ENCODE data around the gene LYST. TPM values are rescaled to one million over a fixed set of nuclear protein-coding genes. Genes with fewer than 3 reads are reported as not detected.
A peak's percentile ranks its signal among the peaks of the same experiment; 100 is the strongest.

The LYST gene
- total RNA-seq, 1 donor from 2014 or later: 90.2 TPM

DNA sequence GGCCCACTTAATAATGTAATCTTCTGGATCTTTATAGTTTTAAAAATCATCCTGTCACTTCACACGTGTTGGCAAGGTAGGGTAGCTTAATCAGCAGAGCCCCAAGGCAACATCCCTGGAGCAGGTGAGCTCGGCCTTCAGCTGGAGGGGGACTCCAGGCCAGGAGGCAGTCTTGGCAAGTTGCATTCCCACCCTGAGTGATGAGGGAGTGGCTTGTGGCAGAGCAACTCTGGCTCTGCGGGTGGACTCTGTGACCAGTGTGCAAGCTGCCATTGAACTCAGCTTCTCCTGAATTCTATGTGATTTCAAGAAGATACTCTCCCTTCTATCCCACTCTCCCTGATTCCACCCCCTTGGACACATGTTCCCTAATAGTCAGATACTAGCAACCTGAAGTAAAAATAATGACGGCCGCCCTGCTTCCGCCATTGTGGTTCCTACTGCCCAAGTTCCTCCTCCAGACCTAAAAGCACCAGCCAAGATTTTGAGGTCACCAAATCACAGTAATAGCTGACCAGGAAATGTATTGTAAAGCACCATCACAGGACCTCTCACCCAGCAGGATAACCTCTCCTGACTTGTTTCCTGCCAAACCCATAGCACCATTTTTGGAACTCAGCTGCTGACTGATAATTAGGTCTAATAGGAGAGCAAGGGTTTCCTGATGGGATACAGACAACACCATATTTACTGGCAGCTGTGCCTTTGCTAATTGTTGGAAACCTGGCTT, 11.5 kb upstream of the LYST start:
- ChIA-PET CTCF (interaction anchor here (0.7 kb wide), 1 partner anchor 333 kb away, joined by 3 read pairs; no protein-coding TSS in a partner anchor), POLR2A (interaction anchor here (4.0 kb wide), 1 partner anchor 11 kb away, joined by 24 read pairs; the partner anchor contains the start of gene LYST)
- Mint-ChIP-seq H3K4me1 (peaks cover 60% of the 10 kb centered on the region), H3K27me3 (no peaks in the 10 kb centered on the region), H3K4me3 (no peak overlapping the region), H3K36me3 (ENCODE audit: low read depth) (no peaks in the 10 kb centered on the region), H3K9me3 (no peaks in the 10 kb centered on the region), H3K27ac (no peak overlapping the region)
- ATAC-seq (ENCODE audit: low read depth) (no peak), DNase-seq (no peak)
- TF ChIP-seq, protein P1, sequence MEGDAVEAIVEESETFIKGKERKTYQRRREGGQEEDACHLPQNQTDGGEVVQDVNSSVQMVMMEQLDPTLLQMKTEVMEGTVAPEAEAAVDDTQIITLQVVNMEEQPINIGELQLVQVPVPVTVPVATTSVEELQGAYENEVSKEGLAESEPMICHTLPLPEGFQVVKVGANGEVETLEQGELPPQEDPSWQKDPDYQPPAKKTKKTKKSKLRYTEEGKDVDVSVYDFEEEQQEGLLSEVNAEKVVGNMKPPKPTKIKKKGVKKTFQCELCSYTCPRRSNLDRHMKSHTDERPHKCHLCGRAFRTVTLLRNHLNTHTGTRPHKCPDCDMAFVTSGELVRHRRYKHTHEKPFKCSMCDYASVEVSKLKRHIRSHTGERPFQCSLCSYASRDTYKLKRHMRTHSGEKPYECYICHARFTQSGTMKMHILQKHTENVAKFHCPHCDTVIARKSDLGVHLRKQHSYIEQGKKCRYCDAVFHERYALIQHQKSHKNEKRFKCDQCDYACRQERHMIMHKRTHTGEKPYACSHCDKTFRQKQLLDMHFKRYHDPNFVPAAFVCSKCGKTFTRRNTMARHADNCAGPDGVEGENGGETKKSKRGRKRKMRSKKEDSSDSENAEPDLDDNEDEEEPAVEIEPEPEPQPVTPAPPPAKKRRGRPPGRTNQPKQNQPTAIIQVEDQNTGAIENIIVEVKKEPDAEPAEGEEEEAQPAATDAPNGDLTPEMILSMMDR (IDR thresholded peaks at IDR 0.05): no peak
- intact Hi-C loops (cut with micrococcal nuclease): no loop called here

DNA sequence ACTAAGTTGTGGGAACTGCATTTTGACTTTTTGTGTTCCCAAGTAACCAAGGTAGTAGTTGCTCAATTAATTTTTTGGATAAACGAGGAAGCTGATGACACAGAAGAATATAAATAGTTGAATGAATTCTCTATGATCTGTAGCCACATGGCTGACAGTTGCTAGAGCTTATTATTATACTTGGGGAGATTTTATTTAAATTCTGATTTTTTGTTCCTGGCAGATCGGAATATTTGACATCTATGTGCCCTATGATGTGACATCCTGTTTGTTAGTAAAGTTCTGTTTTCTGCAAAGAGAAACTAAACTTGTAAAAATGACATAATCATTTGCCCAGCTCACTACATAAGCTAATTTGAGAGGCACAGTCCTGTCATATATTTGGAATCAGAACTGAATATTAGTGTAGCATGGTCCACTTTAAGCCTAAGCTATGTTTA, 9.7 kb upstream of the LYST start:
- Mint-ChIP-seq H3K4me3 (no peak overlapping the region), H3K27ac (peak overlapping the region; percentile 2), H3K9me3 (no peaks in the 10 kb centered on the region), H3K4me1 (peaks cover 54% of the 10 kb centered on the region), H3K27me3 (no peaks in the 10 kb centered on the region), H3K36me3 (ENCODE audit: low read depth) (no peaks in the 10 kb centered on the region)
- TF ChIP-seq, protein P1 (IDR thresholded peaks at IDR 0.05): no peak
- ChIA-PET POLR2A (interaction anchor here (1.1 to 1.2 kb wide), 2 partner anchors 8 to 9 kb away, joined by 3 to 6 read pairs; partner anchors contain the start of gene LYST), CTCF (no interaction called here)
- no peak for DNase-seq
- intact Hi-C loops (cut with micrococcal nuclease): no loop called here
- ATAC-seq (ENCODE audit: low read depth): no peak

DNA sequence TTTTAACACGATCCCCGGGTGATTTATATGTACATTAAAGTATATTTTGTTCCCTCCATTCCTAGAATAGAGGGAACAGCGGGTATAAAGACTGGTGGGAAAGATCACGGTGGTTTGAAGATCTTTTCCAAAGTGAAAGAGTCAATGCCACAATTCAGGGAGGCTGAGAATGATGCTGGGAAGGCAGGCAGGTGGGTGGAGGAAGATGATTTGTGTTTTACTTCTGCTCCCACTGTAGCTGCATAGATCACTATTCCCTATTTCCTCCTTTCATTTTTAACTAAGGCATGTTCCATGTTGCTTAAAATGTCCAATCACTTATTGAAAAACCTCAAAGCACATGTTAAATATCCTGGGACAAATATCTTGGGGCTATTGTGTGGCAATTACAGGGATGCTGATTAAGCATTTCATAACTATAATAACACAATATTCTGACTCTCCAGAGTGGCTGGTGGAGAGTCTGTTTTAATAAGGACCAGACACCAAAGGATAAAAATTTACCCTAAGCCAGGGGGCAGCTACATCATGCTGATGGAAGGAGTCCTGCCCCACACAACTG, 8.4 kb upstream of the LYST start:
- no peak overlapping the region for H3K4me3 Mint-ChIP-seq
- no peak overlapping the region for H3K27ac Mint-ChIP-seq
- TF ChIP-seq, protein P1 (IDR thresholded peaks at IDR 0.05): no peak

DNA sequence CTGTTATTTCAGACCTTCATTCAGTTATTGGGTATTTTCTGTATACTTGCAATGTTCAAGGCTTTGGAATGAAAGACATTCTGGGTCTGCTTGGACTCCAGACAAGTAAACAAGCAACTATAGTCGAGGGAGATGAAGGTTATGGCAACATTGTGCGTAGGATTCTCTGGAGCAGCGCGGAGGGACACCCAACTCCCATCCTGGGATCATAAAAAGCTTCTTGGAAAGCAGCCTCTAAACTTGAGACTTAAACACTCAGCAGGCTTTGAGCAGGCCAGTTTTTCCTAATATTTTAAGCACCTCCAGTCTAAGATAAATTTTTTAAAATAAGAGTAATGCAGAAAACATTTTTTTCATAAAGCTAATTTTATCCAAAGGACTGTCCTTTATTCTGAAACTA, 7.6 kb upstream of the LYST start:
- Mint-ChIP-seq H3K4me1 (peaks cover 41% of the 10 kb centered on the region), H3K36me3 (ENCODE audit: low read depth) (no peaks in the 10 kb centered on the region), H3K27ac (no peak overlapping the region), H3K9me3 (no peaks in the 10 kb centered on the region), H3K4me3 (no peak overlapping the region), H3K27me3 (no peaks in the 10 kb centered on the region)
- DNase-seq (no peak), ATAC-seq (ENCODE audit: low read depth) (no peak)
- CTCF ChIA-PET: no interaction called here
- TF ChIP-seq, protein P1 (IDR thresholded peaks at IDR 0.05): no peak
- intact Hi-C loops (cut with micrococcal nuclease): no loop called here
- POLR2A ChIA-PET: interaction anchor here (0.5 kb wide), 1 partner anchor 1274 kb away, joined by 3 read pairs; no protein-coding TSS in a partner anchor

More for the DNA sequence above, 8.4 kb upstream of the LYST start:
- Mint-ChIP-seq H3K4me1 (peaks cover 44% of the 10 kb centered on the region), H3K36me3 (ENCODE audit: low read depth) (no peaks in the 10 kb centered on the region), H3K27me3 (no peaks in the 10 kb centered on the region), H3K9me3 (no peaks in the 10 kb centered on the region)
- CTCF ChIA-PET: no interaction called here
- intact Hi-C loops (cut with micrococcal nuclease): no loop called here
- DNase-seq (no peak), ATAC-seq (ENCODE audit: low read depth) (no peak)
- POLR2A ChIA-PET: interaction anchor here (0.6 kb wide), 1 partner anchor 66 kb away, joined by 3 read pairs; no protein-coding TSS in a partner anchor

DNA sequence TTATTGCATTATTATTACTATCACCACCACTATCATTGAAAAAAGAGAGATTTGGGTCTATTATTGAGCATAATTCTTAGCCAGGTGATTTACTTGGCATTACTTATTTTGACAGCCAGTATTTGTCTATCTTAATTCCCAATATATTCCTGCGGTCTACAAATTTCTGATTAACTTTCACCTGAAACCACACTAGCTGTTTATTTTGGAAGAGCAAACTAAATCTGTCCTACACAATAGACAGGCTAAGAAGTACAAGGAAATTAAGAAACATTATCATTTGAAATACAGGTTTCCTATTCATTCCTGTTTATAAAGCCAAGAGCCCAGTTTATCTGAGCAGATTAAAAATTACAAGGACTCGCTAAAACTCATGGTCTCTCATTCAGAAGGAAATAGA, 6.9 kb upstream of the LYST start:
- CTCF ChIA-PET: no interaction called here
- Mint-ChIP-seq H3K36me3 (ENCODE audit: low read depth) (no peaks in the 10 kb centered on the region), H3K27ac (no peak overlapping the region), H3K4me3 (no peak overlapping the region), H3K9me3 (no peaks in the 10 kb centered on the region), H3K4me1 (peaks cover 38% of the 10 kb centered on the region), H3K27me3 (no peaks in the 10 kb centered on the region)
- DNase-seq (no peak), ATAC-seq (ENCODE audit: low read depth) (no peak)
- POLR2A ChIA-PET: no interaction called here
- intact Hi-C loops (cut with micrococcal nuclease): no loop called here
- TF ChIP-seq, protein P1 (IDR thresholded peaks at IDR 0.05): no peak

Data from activated B cell treated with CpG ODN at 0.5 μM for 24 hours (primary cell).